HG03354 (cell line): ENCODE results near the gene ZNRF3.
"Not testable (repeated sequence)": the region's sequence is repeated elsewhere in the genome, so short reads cannot be mapped to it uniquely, and the experiment has no call there.

Source experiments
- ATAC-seq: cut with Tn5 transposase; IDR thresholded peaks from one replicate; pipeline ENCODE4 v1.9.1; 2021; ENCODE audit warnings: mild to moderate bottlenecking; ENCODE audit not compliant: unreplicated experiment, poor library complexity, severe bottlenecking

The ZNRF3 gene

GRCh38 chr22:28948860-28949551 is 65.6 kb downstream of the ZNRF3 start:
- not testable (repeated sequence) for ATAC-seq

- ATAC-seq, result no peak
Measured at GRCh38 chr22:28949788-28950187, 66.4 kb downstream of the ZNRF3 start.

GRCh38 chr22:28950617-28951411 is 67.4 kb downstream of the ZNRF3 start:
- no peak for ATAC-seq

- no peak for ATAC-seq
Measured at GRCh38 chr22:28951530-28951929, 68.2 kb downstream of the ZNRF3 start.

- ATAC-seq, result no peak
Measured at GRCh38 chr22:28951969-28952521, 68.7 kb downstream of the ZNRF3 start.

GRCh38 chr22:28952857-28953256 is 69.5 kb downstream of the ZNRF3 start:
- no peak for ATAC-seq

- ATAC-seq, result no peak
Measured at GRCh38 chr22:28953403-28953802, 70.0 kb downstream of the ZNRF3 start.

GRCh38 chr22:28953976-28954880 is 70.9 kb downstream of the ZNRF3 start:
- no peak for ATAC-seq

GRCh38 chr22:28955817-28956216 is 72.4 kb downstream of the ZNRF3 start:
- ATAC-seq, result no peak

- ATAC-seq, result no peak
Measured at GRCh38 chr22:28956506-28956905, 73.1 kb downstream of the ZNRF3 start.

- ATAC-seq, result no peak
Measured at GRCh38 chr22:28958611-28959010, 75.2 kb downstream of the ZNRF3 start.

- no peak for ATAC-seq
Measured at GRCh38 chr22:28962042-28962554, 78.7 kb downstream of the ZNRF3 start.

- ATAC-seq, result no peak
Measured at GRCh38 chr22:28963362-28963761, 80.0 kb downstream of the ZNRF3 start.

- ATAC-seq, result no peak
Measured at GRCh38 chr22:28967163-28967665, 83.8 kb downstream of the ZNRF3 start.

- ATAC-seq, result no peak
Measured at GRCh38 chr22:28967969-28968368, 84.6 kb downstream of the ZNRF3 start.

GRCh38 chr22:28969401-28970168 is 86.2 kb downstream of the ZNRF3 start:
- ATAC-seq, result no peak

- ATAC-seq, result no peak
Measured at GRCh38 chr22:28973352-28973751, 90.0 kb downstream of the ZNRF3 start.

- no peak for ATAC-seq
Measured at GRCh38 chr22:28977060-28977459, 93.7 kb downstream of the ZNRF3 start.

GRCh38 chr22:28977481-28977971 is 94.2 kb downstream of the ZNRF3 start:
- ATAC-seq, result no peak
